Measurements from ENCODE around the gene PTPN6.

The PTPN6 gene

GRCh38 chr12:6914947-6915788, 36.0 kb upstream of the PTPN6 start:
- Histone ChIP-seq H3K4me2 (ENCODE audit: low read length) (peak overlapping the region; percentile 72), H3K9me2 (replicated peaks; ENCODE audit: control insufficient read depth, low read length) (no peaks in the 10 kb centered on the region), H3K79me2 (ENCODE audit: control insufficient read depth, low read length) (no peaks in the 10 kb centered on the region), H3K9me3 (ENCODE audit: control insufficient read depth, insufficient read depth, low read length) (no peaks in the 10 kb centered on the region), H3K36me3 (ENCODE audit: control insufficient read depth, low read length) (no peaks in the 10 kb centered on the region), H3K27ac (ENCODE audit: low read depth, low read length) (no peak overlapping the region), H3K27me3 (ENCODE audit: control insufficient read depth, low read length) (peaks cover 66% of the 10 kb centered on the region), H3K4me1 (ENCODE audit: control insufficient read depth, low read length) (peaks cover 18% of the 10 kb centered on the region), H3K4me3 (ENCODE audit: low read length) (peak overlapping the region; percentile 65), H3F3A (ENCODE audit: control insufficient read depth, insufficient read depth) (no peaks in the 10 kb centered on the region), H4K20me1 (ENCODE audit: control insufficient read depth, insufficient read depth, low read depth, low read length) (no peaks in the 10 kb centered on the region)
- no peak for TF ChIP-seq CTCF (IDR thresholded peaks at IDR 0.05; ENCODE audit: low read depth, low read length, poor library complexity, severe bottlenecking)
- TF ChIP-seq EZH2phosphoT487 (IDR thresholded peaks at IDR 0.05; ENCODE audit: borderline replicate concordance, low read length) = peak; percentile 94

- Histone ChIP-seq H3K4me2 (ENCODE audit: low read length) (no peak overlapping the region), H3K9me2 (replicated peaks; ENCODE audit: control insufficient read depth, low read length) (no peaks in the 10 kb centered on the region), H3K79me2 (ENCODE audit: control insufficient read depth, low read length) (no peaks in the 10 kb centered on the region), H3K9me3 (ENCODE audit: control insufficient read depth, insufficient read depth, low read length) (no peaks in the 10 kb centered on the region), H3K4me3 (ENCODE audit: low read length) (no peak overlapping the region), H3K27ac (ENCODE audit: low read depth, low read length) (no peak overlapping the region), H3K36me3 (ENCODE audit: control insufficient read depth, low read length) (no peaks in the 10 kb centered on the region), H4K20me1 (ENCODE audit: control insufficient read depth, insufficient read depth, low read depth, low read length) (no peaks in the 10 kb centered on the region), H3F3A (ENCODE audit: control insufficient read depth, insufficient read depth) (no peaks in the 10 kb centered on the region), H3K27me3 (ENCODE audit: control insufficient read depth, low read length) (peaks cover 66% of the 10 kb centered on the region), H3K4me1 (ENCODE audit: control insufficient read depth, low read length) (peaks cover 18% of the 10 kb centered on the region)
- TF ChIP-seq EZH2phosphoT487 (IDR thresholded peaks at IDR 0.05; ENCODE audit: borderline replicate concordance, low read length) (no peak), CTCF (IDR thresholded peaks at IDR 0.05; ENCODE audit: low read depth, low read length, poor library complexity, severe bottlenecking) (no peak)
These were observed 35.3 kb upstream of the PTPN6 start for GRCh38 chr12:6915789-6916285.

- Histone ChIP-seq H3K27ac (ENCODE audit: low read depth, low read length) (no peak overlapping the region), H3K36me3 (ENCODE audit: control insufficient read depth, low read length) (no peaks in the 10 kb centered on the region), H3K9me3 (ENCODE audit: control insufficient read depth, insufficient read depth, low read length) (no peaks in the 10 kb centered on the region), H3K9me2 (replicated peaks; ENCODE audit: control insufficient read depth, low read length) (no peaks in the 10 kb centered on the region), H3K27me3 (ENCODE audit: control insufficient read depth, low read length) (peaks cover 66% of the 10 kb centered on the region), H3K4me2 (ENCODE audit: low read length) (no peak overlapping the region), H3K4me1 (ENCODE audit: control insufficient read depth, low read length) (peaks cover 22% of the 10 kb centered on the region), H3K79me2 (ENCODE audit: control insufficient read depth, low read length) (no peaks in the 10 kb centered on the region), H3F3A (ENCODE audit: control insufficient read depth, insufficient read depth) (no peaks in the 10 kb centered on the region; the same call in 1 of the 2 replicates), H4K20me1 (ENCODE audit: control insufficient read depth, insufficient read depth, low read depth, low read length) (no peaks in the 10 kb centered on the region), H3K4me3 (ENCODE audit: low read length) (no peak overlapping the region)
- TF ChIP-seq EZH2phosphoT487 (IDR thresholded peaks at IDR 0.05; ENCODE audit: borderline replicate concordance, low read length) = no peak
- TF ChIP-seq CTCF (IDR thresholded peaks at IDR 0.05; ENCODE audit: low read depth, low read length, poor library complexity, severe bottlenecking) = no peak
These were observed 34.5 kb upstream of the PTPN6 start for GRCh38 chr12:6916426-6917200.

Measured in DOHH2 (cell line).